Stomach (tissue), 9 donors: Measurements from ENCODE around the gene GLRX2. TPM values are rescaled to one million over a fixed set of nuclear protein-coding genes. Genes with fewer than 3 reads are reported as not detected.
A peak's percentile ranks its signal among the peaks of the same experiment; 100 is the strongest.
"Not testable (repeated sequence)": the region's sequence is repeated elsewhere in the genome, so short reads cannot be mapped to it uniquely, and the experiment has no call there.

Experiments
- DNase-seq, 2 donors: peaks; one replicate each; pipeline versions ENCODE4 v3.0.0 to v3.0.0-alpha.2; 2013 to 2019
- H3K27ac ChIP-seq, 5 donors: fragments of 200-600 bp in 4 of 5; sonication (generic) in 4 of 5; one replicate each; pipeline ENCODE4 v1.5.1; 2013 to 2019; ENCODE audit warnings: mild to moderate bottlenecking in 1 of 5, moderate library complexity in 1 of 5
- H3K27me3 ChIP-seq, 3 donors: fragments of 200-600 bp; sonication (generic); one replicate each; pipeline ENCODE4 v1.5.1; 2017 to 2019; ENCODE audit warnings: mixed run types in 1 of 3
- H3K36me3 ChIP-seq, 4 donors: fragments of 200-600 bp; sonication (generic); 1 replicate in 3 of 4; 2 replicates in 1 of 4; pipeline ENCODE4 v1.5.1; 2016 to 2019
- H3K4me1 ChIP-seq, 4 donors: fragments of 200-600 bp; sonication (generic); one replicate each; pipeline ENCODE4 v1.5.1; 2016 to 2019
- H3K4me3 ChIP-seq, 4 donors: fragments of 200-600 bp; sonication (generic) in 3 of 4; one replicate each; pipeline ENCODE4 v1.5.1; 2016 to 2019; ENCODE audit warnings: mild to moderate bottlenecking in 1 of 4
- H3K9me3 ChIP-seq, 4 donors: fragments of 200-600 bp; sonication (generic); one replicate each; pipeline ENCODE4 v1.5.1; 2016 to 2019
- CTCF ChIP-seq, 7 experiments: fragments of 450-650 bp in 4 of 7; fragments of 200-600 bp in 3 of 7; sonication (generic) in 3 of 7; IDR thresholded peaks; one replicate each; pipeline ENCODE4 v1.5.1; 2016 to 2019; ENCODE audit warnings: antibody characterized with exemption in 7 of 7, control low read depth in 2 of 7, mild to moderate bottlenecking in 1 of 7
- EP300 ChIP-seq: sonication (generic); formaldehyde crosslinking; IDR thresholded peaks from one replicate; pipeline ENCODE4 v1.6.1; 2017; ENCODE audit warnings: antibody characterized with exemption
- POLR2A ChIP-seq, 4 donors: fragments of 450-650 bp; IDR thresholded peaks; one replicate each; pipeline ENCODE4 v1.6.1; 2016; ENCODE audit warnings: antibody characterized with exemption in 4 of 4, control low read depth in 2 of 4, mild to moderate bottlenecking in 1 of 4, moderate library complexity in 1 of 4
- POLR2AphosphoS5 ChIP-seq, 3 donors: sonication (generic); formaldehyde crosslinking; IDR thresholded peaks; one replicate each; pipeline ENCODE4 v1.6.1; 2016; ENCODE audit warnings: antibody characterized with exemption in 3 of 3
- WGBS, 5 donors: extraction: QIAGEN DNeasy Blood & Tissue Kit in 3 of 5; methylation state at CpG; one replicate each; pipeline versions ENCODE4 v1.1.5 to v1.1.7; 2013 to 2018; 5-methylcytosine and 5-hydroxymethylcytosine counted together
- intact Hi-C: fragments of 100-400 bp; cut with DNase I; formaldehyde crosslinking; loops from one replicate; pipeline ENCODE4 v1.15.1; 2023; ENCODE audit warnings: low total_unique reads
- polyA plus RNA-seq, 3 donors: library from polyadenylated mRNA; stranded (reverse); fragments of 200-250 nt; gene quantifications; one replicate each; pipeline ENCODE4 v1.2.3, GENCODE V29; 2013
- total RNA-seq, 5 donors: library from RNA; depleted of rRNA; stranded (reverse); fragments of >200 nt; gene quantifications; one replicate each; pipeline versions ENCODE4 v1.1.0 to v1.2.3, GENCODE V29; 2014 to 2016
- donor health status: healthy with polysubstance abuse.
- donor health status: Bipolar disorder and iron deficiency.
- donor health status: healthy.

GLRX2 gene
- total and polyA plus RNA-seq, 8 donors: 1.2 to 18.7 (median 5.8) TPM

GRCh38 chr1:193118803-193119730 lies 13.9 kb upstream of the GLRX2 start:
- Histone ChIP-seq H3K27ac (no peak overlapping the region), H3K36me3 (no peaks in the 10 kb centered on the region), H3K4me1 (peaks cover 13 to 21% (median 16%) of the 10 kb centered on the region in 4 donors), H3K9me3 (no peaks in the 10 kb centered on the region), H3K4me3 (no peak overlapping the region), H3K27me3 (no peaks in the 10 kb centered on the region)
- DNase-seq: no peak
- no peak for TF ChIP-seq EP300
- no peak for TF ChIP-seq CTCF (IDR thresholded peaks at IDR 0.05)
- no peak for TF ChIP-seq POLR2A (IDR thresholded peaks at IDR 0.05)
- no peak for TF ChIP-seq POLR2AphosphoS5 (IDR thresholded peaks at IDR 0.05)
- 74 to 83% (median 78%) methylated on average over 4 of the region's 4 CpGs for WGBS, 5 donors
- intact Hi-C loops: no loop called here

- 74 to 83% (median 82%) methylated on average over 3 of the region's 3 CpGs for WGBS, 5 donors
- H3K9me3 ChIP-seq: no peaks in the 10 kb centered on the region
- H3K4me1 ChIP-seq: peaks cover 4 to 12% (median 8%) of the 10 kb centered on the region in 4 donors
- H3K36me3 ChIP-seq: no peaks in the 10 kb centered on the region
- DNase-seq: no peak
- no peak overlapping the region for H3K27ac ChIP-seq
- intact Hi-C loops: no loop called here
- no peak overlapping the region for H3K4me3 ChIP-seq
- no peak for TF ChIP-seq POLR2AphosphoS5 (IDR thresholded peaks at IDR 0.05)
- no peak for TF ChIP-seq EP300
- no peak for TF ChIP-seq CTCF (IDR thresholded peaks at IDR 0.05)
- no peak for TF ChIP-seq POLR2A (IDR thresholded peaks at IDR 0.05)
- H3K27me3 ChIP-seq: no peaks in the 10 kb centered on the region
Measured at GRCh38 chr1:193118194-193118593, 13.0 kb upstream of the GLRX2 start.

- H3K9me3 ChIP-seq, intact Hi-C loops, H3K4me1 ChIP-seq, H3K27me3 ChIP-seq, H3K36me3 ChIP-seq, H3K4me3 ChIP-seq, DNase-seq, H3K27ac ChIP-seq: not testable (repeated sequence)
- WGBS, 5 donors: 93 to 98% (median 97%) methylated on average over 6 of the region's 6 CpGs
Measured at GRCh38 chr1:193117167-193117566, 12.0 kb upstream of the GLRX2 start.

- TF ChIP-seq EP300 (no peak), CTCF (IDR thresholded peaks at IDR 0.05) (no peak), POLR2AphosphoS5 (IDR thresholded peaks at IDR 0.05) (peak in 1 of 3 donors; percentile 52), POLR2A (IDR thresholded peaks at IDR 0.05) (no peak)
- Histone ChIP-seq H3K27me3 (no peaks in the 10 kb centered on the region), H3K9me3 (no peaks in the 10 kb centered on the region), H3K4me1 (peaks cover 0 to 15% (median 6%) of the 10 kb centered on the region in 4 donors), H3K4me3 (no peak overlapping the region), H3K27ac (peak overlapping the region in 4 of 5 donors; percentile 42 to 68 (median 56)), H3K36me3 (no peaks in the 10 kb centered on the region)
- DNase-seq: peak in 1 of 2 donors; percentile 12
- 46 to 69% (median 64%) methylated on average over 1 of the region's 1 CpG for whole genome bisulfite sequencing, 5 donors
- intact Hi-C loops: no loop called here
Measured at GRCh38 chr1:193115629-193116227, 10.5 kb upstream of the GLRX2 start.
